GM12878 (cell line): ENCODE data around the gene POT1. TPM values are rescaled to one million over a fixed set of nuclear protein-coding genes. Genes with fewer than 3 reads are reported as not detected.

Source experiments
- ATAC-seq: fragments of 200-7000 bp; cut with Tn5 transposase; 3 replicates; pipeline ENCODE4 v1.9.1; 2020; ENCODE audit warnings: mild to moderate bottlenecking, moderate library complexity
- BruUV-seq: library from RNA; stranded (reverse); fragments of 400-500 nt; replicated peaks from 2 replicates; lab custom pipeline; 2021; lab: Mats Ljungman, UMichigan
- CTCF ChIA-PET: fragments of 300-600 bp; sonication (Branson Sonifier 250); formaldehyde crosslinking; extraction: SDS; loops from one replicate; lab custom pipeline; 2021; ENCODE audit warnings: inconsistent platforms; lab: Yijun Ruan, JAX
- POLR2A ChIA-PET: fragments of 350-600 bp; formaldehyde crosslinking; extraction: SDS; loops from one replicate; lab custom pipeline; 2021; ENCODE audit warnings: inconsistent platforms; lab: Charles Lee
- RAD21 ChIA-PET: fragments of 300-600 bp; sonication (Branson Sonifier 250); formaldehyde crosslinking; loops from one replicate; lab custom pipeline; 2023; ENCODE audit warnings: antibody characterized with exemption; ENCODE audit not compliant: unreplicated experiment; lab: Charles Lee
- SMC1A ChIA-PET: fragments of 300-600 bp; sonication (Branson Sonifier 250); formaldehyde crosslinking; loops from one replicate; lab custom pipeline; 2023; ENCODE audit not compliant: unreplicated experiment, uncharacterized antibody; lab: Charles Lee
- DNase-seq: peaks from one replicate; pipeline ENCODE4 v3.0.0-alpha.2; 2011; ENCODE audit warnings: low read depth, low spot score
- FAIRE-seq: peaks from 3 replicates; lab custom pipeline; 2011; peaks lifted over from hg19 to GRCh38; lab: Jason Lieb, UNC
- H2AFZ ChIP-seq: 2 replicates; pipeline ENCODE4 v1.6.0; 2011; ENCODE audit warnings: low read depth, low read length, control low read depth; ENCODE audit not compliant: control insufficient read depth
- H3K27ac ChIP-seq: 2 replicates; pipeline ENCODE4 v1.5.1; 2011; ENCODE audit warnings: control low read depth; ENCODE audit not compliant: control insufficient read depth, insufficient read depth
- H3K27me3 ChIP-seq, 2 experiments: replicated peaks in 1 of 2; 2 replicates each; pipeline versions ENCODE4 v1.6.0 to v1.6.1; 2011; ENCODE audit warnings: low read length in 1 of 2; ENCODE audit not compliant: control insufficient read depth in 2 of 2, insufficient read depth in 2 of 2
- H3K36me3 ChIP-seq, 2 experiments: 2 replicates each; pipeline ENCODE4 v1.5.1; 2011; ENCODE audit warnings: low read length in 1 of 2; ENCODE audit not compliant: control insufficient read depth in 2 of 2, insufficient read depth in 2 of 2
- H3K4me1 ChIP-seq: 2 replicates; pipeline ENCODE4 v1.6.1; 2011; ENCODE audit warnings: mild to moderate bottlenecking, low read length, moderate library complexity, mixed read lengths; ENCODE audit not compliant: control insufficient read depth, insufficient read depth
- H3K4me2 ChIP-seq: 2 replicates; pipeline ENCODE4 v1.6.0; 2011; ENCODE audit warnings: control low read depth; ENCODE audit not compliant: control insufficient read depth, insufficient read depth
- H3K4me3 ChIP-seq: fragments of 200-600 bp; sonication (generic); 2 replicates; pipeline ENCODE4 v1.5.1; 2016
- H3K79me2 ChIP-seq: 2 replicates; pipeline ENCODE4 v1.6.0; 2011; ENCODE audit warnings: low read length; ENCODE audit not compliant: control insufficient read depth, insufficient read depth
- H3K9ac ChIP-seq: 2 replicates; pipeline ENCODE4 v1.8.0; 2011; ENCODE audit warnings: low read length, control low read depth, mixed read lengths; ENCODE audit not compliant: control insufficient read depth, insufficient read depth
- H3K9me3 ChIP-seq: replicated peaks from 3 replicates; pipeline ENCODE4 v1.5.1; 2011; ENCODE audit warnings: mild to moderate bottlenecking, low read length; ENCODE audit not compliant: control insufficient read depth, insufficient read depth
- H4K20me1 ChIP-seq: 2 replicates; pipeline ENCODE4 v1.6.0; 2011; ENCODE audit not compliant: control insufficient read depth, insufficient read depth
- CBFB ChIP-seq: IDR thresholded peaks from 2 replicates; pipeline ENCODE4 v1.6.1; 2016; ENCODE audit warnings: antibody characterized with exemption, low read depth
- EZH2 ChIP-seq: IDR thresholded peaks from 2 replicates; pipeline ENCODE4 v1.6.1; 2012; ENCODE audit warnings: low read depth, mild to moderate bottlenecking, control low read depth, inconsistent platforms, low read length, borderline replicate concordance; ENCODE audit not compliant: control insufficient read depth
- MEF2A ChIP-seq: IDR thresholded peaks from 2 replicates; pipeline ENCODE4 v1.6.1; 2011; ENCODE audit warnings: low read depth, mild to moderate bottlenecking, low read length, moderate library complexity; ENCODE audit not compliant: insufficient read depth
- NFIC ChIP-seq: IDR thresholded peaks from 2 replicates; pipeline ENCODE4 v1.6.1; 2012; ENCODE audit warnings: low read depth, mild to moderate bottlenecking, inconsistent platforms, low read length, moderate library complexity
- RUNX3 ChIP-seq: IDR thresholded peaks from 2 replicates; pipeline ENCODE4 v1.6.1; 2012; ENCODE audit warnings: low read length, inconsistent platforms
- SPI1 ChIP-seq: IDR thresholded peaks from 2 replicates; pipeline ENCODE4 v1.6.1; 2011; ENCODE audit warnings: low read depth, mild to moderate bottlenecking, low read length, moderate library complexity, borderline replicate concordance; ENCODE audit not compliant: insufficient read depth
- ZZZ3 ChIP-seq: IDR thresholded peaks from 2 replicates; pipeline ENCODE4 v1.6.1; 2011; ENCODE audit warnings: low read depth; ENCODE audit not compliant: control insufficient read depth, insufficient read length
- WGBS: methylation state at CpG from one replicate; pipeline ENCODE4 v1.1.6; 2016; ENCODE audit warnings: low lambda C conversion rate; ENCODE audit not compliant: insufficient replicate concordance, insufficient coverage; ENCODE audit errors: missing lambda C conversion rate; 5-methylcytosine and 5-hydroxymethylcytosine counted together
- in situ Hi-C: fragments of 300-500 bp; cut with MboI; formaldehyde crosslinking; loops from 9 replicates; pipeline ENCODE4 v1.14.3; 2018; ENCODE audit warnings: mixed read lengths
- intact Hi-C: fragments of 100-400 bp; cut with micrococcal nuclease; formaldehyde crosslinking; loops from one replicate; pipeline ENCODE4 v1.14.2; 2022; ENCODE audit not compliant: unreplicated experiment
- polyA plus RNA-seq, 11 experiments: library from polyadenylated mRNA; depleted of rRNA in 4 of 11; unstranded in 6 of 11; stranded (reverse) in 5 of 11; fragments of >200 nt; fragmentation: Nextera tagmentation in 4 of 11; fragmentation: Illumina TruSeq in 1 of 11; extraction: Ambion mirVana in 4 of 11; extraction: Trizol in 1 of 11; gene quantifications; 1 replicate in 1 of 11; 2 replicates in 10 of 11; pipeline versions ENCODE4 v1.2.1 to v1.2.3, GENCODE V29; 2011 to 2016; ENCODE audit warnings: inconsistent platforms in 2 of 11, missing spikeins in 2 of 11, low read depth in 1 of 11
- total RNA-seq, 4 experiments: library from RNA; depleted of rRNA in 3 of 4; stranded (reverse); fragments of >200 nt in 3 of 4; fragmentation: Illumina TruSeq in 1 of 4; extraction: Trizol in 1 of 4; gene quantifications; 2 replicates each; pipeline versions ENCODE4 v1.2.1 to v1.2.3, GENCODE V29; 2013 to 2021
- TF ChIP-seq, protein P1 (sequence below): fragments of 150-350 bp; IDR thresholded peaks from 2 replicates; pipeline ENCODE4 v1.6.1; 2016; ENCODE audit warnings: low read depth, low read length

Gene POT1
- total and polyA plus RNA-seq, 10 of the 15 experiments (the other 5 are each of a cell fraction or from before 2014, with no cell fraction given): 16.3 to 87.0 (median 33.9) TPM

DNA sequence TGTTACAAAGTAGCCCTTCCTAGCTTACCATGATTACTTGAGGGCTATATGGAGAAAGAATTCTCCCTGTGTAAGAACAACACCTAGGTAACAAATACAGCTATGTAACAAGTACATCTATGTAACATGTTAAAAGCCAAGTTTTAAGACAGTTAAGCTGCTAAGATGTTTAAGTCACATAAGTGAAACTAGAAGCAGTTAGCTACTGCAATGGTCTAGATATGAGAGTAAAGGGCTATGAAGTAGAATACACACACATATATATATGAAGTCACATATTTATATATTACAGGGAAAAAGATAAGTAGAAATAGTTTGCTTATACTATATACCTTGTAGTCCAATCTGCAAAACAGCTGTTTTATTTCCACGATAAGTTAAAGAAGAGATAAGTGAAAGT, 14.4 kb downstream of the POT1 start:
- ATAC-seq (peak; percentile 58), FAIRE-seq (no peak), DNase-seq (no peak)
- SMC1A ChIA-PET: interaction anchor here (0.9 to 8.0 kb wide), 3 partner anchors 14 to 61 kb away, joined by 3 to 56 read pairs (median 3); partner anchors contain the start of gene POT1
- in situ Hi-C loops (no loop called here), intact Hi-C loops (no loop called here)
- POLR2A ChIA-PET: interaction anchor here (1.5 kb wide), 1 partner anchor 14 kb away, joined by 5 read pairs; the partner anchor contains the start of gene POT1
- WGBS: 88% methylated on average over 1 of the region's 1 CpG
- Histone ChIP-seq H4K20me1 (no peaks in the 10 kb centered on the region), H3K79me2 (peaks cover 29% of the 10 kb centered on the region), H3K4me1 (peaks cover 20% of the 10 kb centered on the region; the same call in 1 of the 2 replicates), H3K9me3 (no peaks in the 10 kb centered on the region; the same call in 2 of the 3 replicates), H3K4me2 (peak overlapping the region; percentile 66), H3K27me3 (no peaks in the 10 kb centered on the region), H2AFZ (peak overlapping the region; percentile 42; the same call in 1 of the 2 replicates), H3K4me3 (no peak overlapping the region), H3K36me3 (peaks cover 0 to 3% of the 10 kb centered on the region in 2 experiments; a peak in 1 of 4 replicates), H3K27ac (peak overlapping the region; percentile 64), H3K9ac (no peak overlapping the region)
- CTCF ChIA-PET: interaction anchor here (0.6 kb wide), 1 partner anchor 20 kb away, joined by 3 read pairs; no protein-coding TSS in a partner anchor
- TF ChIP-seq SPI1 (no peak), RUNX3 (peak; percentile 17; the same call in 1 of the 2 replicates), ZZZ3 (no peak)
- BruUV-seq: no TSS peak
- RAD21 ChIA-PET: interaction anchor here (1.1 to 1.6 kb wide), 3 partner anchors 15 to 22 kb away, joined by 3 to 4 read pairs (median 3); partner anchors contain the start of gene POT1

DNA sequence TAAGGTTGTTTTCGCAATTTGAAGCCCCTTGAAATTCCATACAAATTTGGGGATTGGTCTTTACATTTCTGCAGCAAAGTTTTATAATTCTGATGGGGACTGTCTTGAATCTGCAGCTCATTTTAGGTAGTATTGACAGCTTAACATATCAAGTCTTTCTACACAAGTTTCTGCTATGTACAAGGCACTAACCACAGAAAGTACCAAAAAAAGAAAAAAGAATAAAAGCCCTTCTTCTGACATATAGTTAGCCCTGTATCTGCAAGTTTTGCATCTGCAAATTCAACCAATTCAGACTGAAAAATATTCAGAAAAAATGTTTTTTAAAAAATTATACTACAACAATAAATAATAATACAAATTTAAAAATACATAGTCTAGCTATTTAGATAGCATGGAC, 15.3 kb downstream of the POT1 start:
- RAD21 ChIA-PET: interaction anchor here (1.3 kb wide), 1 partner anchor 21 kb away, joined by 4 read pairs; no protein-coding TSS in a partner anchor

More for the DNA sequence above, 15.3 kb downstream of the POT1 start:
- Histone ChIP-seq H3K27me3 (no peaks in the 10 kb centered on the region), H3K4me3 (no peak overlapping the region), H3K9ac (no peak overlapping the region), H3K9me3 (no peaks in the 10 kb centered on the region; the same call in 2 of the 3 replicates), H3K4me1 (peaks cover 20% of the 10 kb centered on the region; the same call in 1 of the 2 replicates), H2AFZ (no peak overlapping the region), H3K36me3 (peaks cover 0 to under 1% of the 10 kb centered on the region in 2 experiments; a peak in 1 of 4 replicates), H3K4me2 (peak overlapping the region; percentile 57; the same call in 1 of the 2 replicates), H4K20me1 (no peaks in the 10 kb centered on the region), H3K79me2 (peaks cover 22% of the 10 kb centered on the region), H3K27ac (no peak overlapping the region)
- in situ Hi-C loops: no loop called here
- intact Hi-C loops: no loop called here
- peak; percentile 23; the same call in 1 of the 3 replicates for ATAC-seq
- ChIA-PET CTCF (no interaction called here), POLR2A (interaction anchor here (1.5 kb wide), 1 partner anchor 15 kb away, joined by 5 read pairs; the partner anchor contains the start of gene POT1), SMC1A (interaction anchor here (1.1 to 8.0 kb wide), 2 partner anchors 15 to 59 kb away, joined by 3 to 56 read pairs; partner anchors contain the start of gene POT1)
- no TSS peak for BruUV-seq
- WGBS: 80% methylated on average over 1 of the region's 1 CpG
- 0 out of 2 replicates have a peak, but pooled peaks have one; percentile 46 for TF ChIP-seq NFIC
- TF ChIP-seq CBFB: 0 out of 2 replicates have a peak, but pooled peaks have one; percentile 36
- no peak for TF ChIP-seq EZH2
- TF ChIP-seq, protein P1, sequence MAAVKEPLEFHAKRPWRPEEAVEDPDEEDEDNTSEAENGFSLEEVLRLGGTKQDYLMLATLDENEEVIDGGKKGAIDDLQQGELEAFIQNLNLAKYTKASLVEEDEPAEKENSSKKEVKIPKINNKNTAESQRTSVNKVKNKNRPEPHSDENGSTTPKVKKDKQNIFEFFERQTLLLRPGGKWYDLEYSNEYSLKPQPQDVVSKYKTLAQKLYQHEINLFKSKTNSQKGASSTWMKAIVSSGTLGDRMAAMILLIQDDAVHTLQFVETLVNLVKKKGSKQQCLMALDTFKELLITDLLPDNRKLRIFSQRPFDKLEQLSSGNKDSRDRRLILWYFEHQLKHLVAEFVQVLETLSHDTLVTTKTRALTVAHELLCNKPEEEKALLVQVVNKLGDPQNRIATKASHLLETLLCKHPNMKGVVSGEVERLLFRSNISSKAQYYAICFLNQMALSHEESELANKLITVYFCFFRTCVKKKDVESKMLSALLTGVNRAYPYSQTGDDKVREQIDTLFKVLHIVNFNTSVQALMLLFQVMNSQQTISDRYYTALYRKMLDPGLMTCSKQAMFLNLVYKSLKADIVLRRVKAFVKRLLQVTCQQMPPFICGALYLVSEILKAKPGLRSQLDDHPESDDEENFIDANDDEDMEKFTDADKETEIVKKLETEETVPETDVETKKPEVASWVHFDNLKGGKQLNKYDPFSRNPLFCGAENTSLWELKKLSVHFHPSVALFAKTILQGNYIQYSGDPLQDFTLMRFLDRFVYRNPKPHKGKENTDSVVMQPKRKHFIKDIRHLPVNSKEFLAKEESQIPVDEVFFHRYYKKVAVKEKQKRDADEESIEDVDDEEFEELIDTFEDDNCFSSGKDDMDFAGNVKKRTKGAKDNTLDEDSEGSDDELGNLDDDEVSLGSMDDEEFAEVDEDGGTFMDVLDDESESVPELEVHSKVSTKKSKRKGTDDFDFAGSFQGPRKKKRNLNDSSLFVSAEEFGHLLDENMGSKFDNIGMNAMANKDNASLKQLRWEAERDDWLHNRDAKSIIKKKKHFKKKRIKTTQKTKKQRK: no peak
- peak; percentile 71; the same call in 1 of the 2 replicates for TF ChIP-seq MEF2A
- peak; percentile 84 for TF ChIP-seq RUNX3
- no peak for DNase-seq
- FAIRE-seq: no peak
